HG02642 (cell line): ENCODE results near the gene TEAD1.

Experiments used
- ATAC-seq: cut with Tn5 transposase; IDR thresholded peaks from one replicate; pipeline ENCODE4 v1.9.1; 2021; ENCODE audit warnings: mild to moderate bottlenecking; ENCODE audit not compliant: unreplicated experiment, poor library complexity

Gene TEAD1

DNA sequence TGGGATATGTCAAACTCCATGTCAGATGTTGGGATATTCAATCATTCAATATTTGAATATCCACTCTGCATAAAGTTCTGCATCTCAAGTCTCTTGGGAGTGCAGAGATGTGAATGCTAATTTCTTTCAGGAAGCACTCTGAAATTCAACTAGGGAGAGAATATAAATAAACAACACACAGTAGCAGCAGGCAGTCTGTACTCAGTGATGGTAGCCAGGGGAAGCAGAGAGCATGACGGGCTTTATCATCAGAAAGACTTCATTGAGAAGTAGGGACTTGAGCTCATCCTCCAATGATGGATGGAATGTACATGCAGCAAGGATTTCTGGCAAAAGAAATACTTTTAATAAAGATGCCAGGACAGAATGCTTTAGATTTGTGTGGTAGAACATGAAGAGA is 9.8 kb upstream of the TEAD1 start:
- ATAC-seq: no peak

DNA sequence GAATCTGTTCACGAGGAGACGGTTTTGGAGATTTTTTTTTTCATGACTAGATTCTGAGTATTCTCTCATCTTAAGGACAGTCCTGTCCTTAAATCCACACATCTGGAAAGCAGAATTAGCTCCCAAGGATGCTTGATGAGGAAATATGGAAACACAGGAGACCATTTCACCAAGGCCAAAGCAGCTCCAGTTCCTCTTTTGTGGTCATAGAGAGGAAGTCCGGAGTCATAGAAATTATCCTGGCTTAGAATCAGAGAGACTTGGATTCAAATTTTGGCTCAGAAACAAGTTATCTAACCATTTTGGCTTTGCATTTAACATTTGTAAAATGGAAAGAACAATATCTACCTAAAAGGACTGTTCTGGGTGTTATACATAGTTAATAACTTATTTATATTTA is 7.3 kb upstream of the TEAD1 start:
- no peak for ATAC-seq

DNA sequence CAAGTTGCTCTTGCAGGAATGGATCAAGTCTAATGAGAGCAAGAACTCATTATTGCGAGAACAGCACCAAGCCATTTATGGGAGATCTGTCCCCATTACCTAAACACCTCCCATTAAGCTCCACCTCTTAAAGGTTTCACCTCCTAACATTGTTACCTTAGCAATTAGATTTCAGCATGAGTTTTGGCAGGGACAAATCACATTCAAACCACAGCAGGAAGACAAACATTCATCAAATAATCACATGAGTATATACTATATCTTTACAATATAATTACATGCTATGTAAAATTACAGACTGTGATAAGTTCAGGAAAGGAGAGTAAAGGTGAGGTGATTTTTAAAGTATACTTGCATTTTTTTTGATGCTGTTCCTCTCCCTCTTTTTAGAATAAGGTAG is 6.6 kb upstream of the TEAD1 start:
- ATAC-seq: no peak

- ATAC-seq: no peak
Measured at GRCh38 chr11:12668166-12668565, 6.1 kb upstream of the TEAD1 start.

GRCh38 chr11:12669930-12670329 is 4.3 kb upstream of the TEAD1 start:
- no peak for ATAC-seq

- ATAC-seq: no peak
Measured at GRCh38 chr11:12671370-12671769, 2.9 kb upstream of the TEAD1 start.

DNA sequence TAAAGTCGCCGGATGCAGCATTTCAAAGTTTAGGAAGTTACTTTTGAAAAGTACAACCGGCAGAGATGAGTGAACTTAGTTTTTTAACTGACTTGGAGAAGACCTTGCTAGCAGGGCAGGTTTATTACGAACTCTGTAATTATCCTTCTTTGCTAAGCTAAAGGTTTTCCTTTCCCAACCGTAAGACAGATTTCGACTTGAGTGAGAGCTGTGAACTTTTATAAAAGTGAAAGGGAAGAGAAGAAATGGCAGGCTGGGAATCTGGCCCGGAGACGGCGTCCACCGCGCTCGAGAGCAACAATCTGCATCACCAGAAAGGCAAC is 659 bp upstream of the TEAD1 start:
- ATAC-seq: no peak

GRCh38 chr11:12674571-12674935 is 332 bp downstream of the TEAD1 start:
- peak; percentile 38 for ATAC-seq

DNA sequence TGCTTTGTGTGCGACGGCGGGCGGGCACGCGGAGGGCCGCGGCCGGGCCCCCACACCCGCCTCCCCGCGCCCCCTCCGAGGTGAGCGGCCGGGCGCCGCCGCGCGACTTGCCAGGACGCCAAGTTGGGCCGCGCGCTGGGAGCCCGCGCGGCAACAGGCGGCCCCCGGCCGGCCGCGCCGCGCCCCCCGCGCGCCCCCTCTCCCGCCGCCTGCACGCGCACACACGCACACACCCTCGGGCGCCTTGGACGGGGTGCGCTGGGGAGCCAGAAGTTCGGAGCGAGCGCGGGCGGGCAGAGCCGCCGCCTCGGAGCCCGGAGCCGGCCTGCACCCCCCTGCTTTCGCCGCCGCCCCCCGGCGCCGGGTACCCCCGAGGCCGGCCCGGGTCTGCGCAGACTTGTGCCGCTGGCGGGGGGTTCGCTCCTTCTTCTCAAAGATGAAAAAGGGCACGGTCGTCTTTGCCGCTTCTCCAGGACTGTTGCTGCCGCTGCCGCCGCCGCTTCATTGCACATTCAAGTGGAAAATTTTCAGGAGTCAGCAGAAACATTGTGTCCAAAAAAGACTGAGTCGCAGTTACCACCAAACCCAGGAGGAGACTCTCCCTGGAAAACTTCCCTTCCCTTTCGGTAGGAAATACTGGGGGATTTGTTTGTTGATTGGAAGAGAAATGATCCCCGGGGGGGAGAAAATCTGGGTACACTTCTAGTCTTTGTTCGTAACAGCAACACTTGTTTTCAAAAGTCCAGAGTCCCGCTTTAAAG is 895 bp downstream of the TEAD1 start:
- peak; percentile 7 for ATAC-seq

- no peak for ATAC-seq
Measured at GRCh38 chr11:12675951-12676711, 1.9 kb downstream of the TEAD1 start.

DNA sequence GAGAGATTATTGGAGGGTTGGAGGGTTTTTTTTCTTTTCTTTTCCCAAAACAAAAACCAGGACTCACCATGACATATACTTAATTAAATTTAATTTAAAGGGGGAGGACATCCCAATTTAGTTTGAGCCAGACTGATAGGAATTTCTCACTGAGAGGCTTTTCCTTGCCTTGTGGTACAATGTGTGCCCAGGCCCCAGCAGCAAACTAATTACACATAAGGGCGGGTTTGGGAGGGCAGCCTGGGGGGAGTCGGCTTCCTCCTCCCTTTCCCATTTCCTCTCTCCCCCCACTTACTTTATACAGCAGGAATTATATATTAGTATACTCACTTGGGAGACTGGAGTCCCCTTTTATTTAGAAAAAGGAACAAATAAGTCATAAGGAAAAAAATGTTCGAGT is 2.9 kb downstream of the TEAD1 start:
- ATAC-seq: no peak

- no peak for ATAC-seq
Measured at GRCh38 chr11:12678092-12678491, 3.9 kb downstream of the TEAD1 start.

DNA sequence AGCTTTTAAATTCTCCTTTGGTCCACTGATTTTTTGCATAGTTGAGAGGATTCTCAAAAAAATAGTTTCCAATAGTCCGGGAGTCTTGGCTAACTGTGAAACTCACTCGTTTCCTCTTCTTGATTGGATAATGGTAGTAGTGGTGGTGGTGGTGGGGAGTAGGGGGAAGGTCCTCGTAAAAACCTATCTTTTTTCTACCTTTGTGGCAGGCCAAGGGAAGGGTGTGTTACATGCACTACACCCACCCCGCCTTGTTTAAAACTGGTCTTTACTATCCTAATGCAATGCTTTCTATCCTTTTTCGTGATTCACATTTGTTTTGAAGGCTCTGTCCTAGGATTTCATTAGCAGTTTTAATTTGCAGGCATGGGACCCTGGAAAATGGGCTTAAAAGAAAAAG is 4.8 kb downstream of the TEAD1 start:
- ATAC-seq: no peak

DNA sequence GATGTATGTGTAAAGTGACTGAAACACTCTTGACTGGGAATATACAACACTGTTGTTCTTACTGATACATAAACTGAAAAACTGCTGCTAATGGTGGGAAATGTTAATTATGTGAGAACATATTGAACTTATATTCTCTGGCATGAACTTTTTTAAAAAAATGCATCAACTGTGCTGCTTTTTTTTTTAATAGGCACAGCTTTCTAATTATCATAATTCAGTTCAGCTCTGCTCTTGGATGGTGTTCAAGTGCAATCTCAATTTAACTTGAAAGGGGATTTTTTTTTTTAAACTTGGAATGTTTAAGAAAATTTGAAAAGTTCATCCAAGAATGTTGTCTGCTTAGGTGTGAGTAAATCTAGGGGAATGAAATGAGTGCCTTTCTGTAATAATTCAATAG is 5.2 kb downstream of the TEAD1 start:
- ATAC-seq: no peak

DNA sequence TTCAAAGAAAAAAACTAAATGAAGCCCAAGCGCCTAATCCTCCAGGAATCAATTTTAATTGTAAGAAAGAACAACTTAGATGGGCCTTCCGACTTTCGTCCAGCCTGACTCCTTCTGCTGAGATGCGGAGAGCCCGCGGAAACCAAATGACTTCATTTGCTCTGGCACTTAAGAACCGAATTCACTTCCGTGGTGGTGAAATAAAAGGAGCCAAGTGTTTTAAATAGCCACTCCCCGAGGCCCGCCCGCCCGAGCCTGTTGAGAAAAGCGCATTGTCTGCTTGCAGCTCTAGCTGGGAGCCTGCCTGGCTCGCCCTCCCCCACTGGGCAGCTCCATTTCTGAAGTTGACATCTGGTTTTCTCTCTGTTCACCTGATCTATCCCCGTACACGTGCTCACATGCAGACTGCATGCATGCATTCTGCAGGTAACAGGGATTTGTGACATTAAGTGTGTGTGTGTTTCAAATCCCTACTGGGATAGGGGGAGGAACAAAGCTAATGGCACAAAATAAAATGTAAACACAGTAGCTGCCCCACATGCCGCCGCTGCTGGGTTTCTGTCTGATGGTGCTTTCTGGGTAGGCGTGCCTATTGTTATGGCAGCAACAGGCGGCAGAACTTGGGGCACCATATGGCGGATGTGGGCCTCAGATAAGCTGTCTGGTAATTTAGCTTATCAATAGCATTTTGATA is 6.2 kb downstream of the TEAD1 start:
- no peak for ATAC-seq

GRCh38 chr11:12680940-12681258 is 6.7 kb downstream of the TEAD1 start:
- ATAC-seq: no peak

DNA sequence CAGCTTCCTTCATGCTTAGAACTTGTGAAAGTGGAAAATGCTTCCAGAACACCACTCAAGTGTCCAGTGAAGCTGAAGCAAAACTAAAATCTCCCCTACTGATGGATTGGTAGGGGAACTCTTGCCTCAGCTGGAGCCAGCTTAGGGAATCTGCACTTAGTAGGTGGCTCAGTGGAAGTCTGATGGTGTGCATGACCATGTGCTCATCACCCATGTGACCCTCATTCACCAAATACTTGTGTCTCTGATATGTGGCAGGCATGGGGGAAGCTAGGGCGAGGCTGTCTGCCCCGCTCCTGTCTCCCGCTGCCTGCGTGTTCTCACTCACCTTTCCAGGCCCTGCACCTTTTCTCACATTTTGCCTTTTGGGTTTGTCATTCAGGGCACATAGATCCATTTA is 7.2 kb downstream of the TEAD1 start:
- ATAC-seq: no peak

- no peak for ATAC-seq
Measured at GRCh38 chr11:12682288-12682687, 8.1 kb downstream of the TEAD1 start.

DNA sequence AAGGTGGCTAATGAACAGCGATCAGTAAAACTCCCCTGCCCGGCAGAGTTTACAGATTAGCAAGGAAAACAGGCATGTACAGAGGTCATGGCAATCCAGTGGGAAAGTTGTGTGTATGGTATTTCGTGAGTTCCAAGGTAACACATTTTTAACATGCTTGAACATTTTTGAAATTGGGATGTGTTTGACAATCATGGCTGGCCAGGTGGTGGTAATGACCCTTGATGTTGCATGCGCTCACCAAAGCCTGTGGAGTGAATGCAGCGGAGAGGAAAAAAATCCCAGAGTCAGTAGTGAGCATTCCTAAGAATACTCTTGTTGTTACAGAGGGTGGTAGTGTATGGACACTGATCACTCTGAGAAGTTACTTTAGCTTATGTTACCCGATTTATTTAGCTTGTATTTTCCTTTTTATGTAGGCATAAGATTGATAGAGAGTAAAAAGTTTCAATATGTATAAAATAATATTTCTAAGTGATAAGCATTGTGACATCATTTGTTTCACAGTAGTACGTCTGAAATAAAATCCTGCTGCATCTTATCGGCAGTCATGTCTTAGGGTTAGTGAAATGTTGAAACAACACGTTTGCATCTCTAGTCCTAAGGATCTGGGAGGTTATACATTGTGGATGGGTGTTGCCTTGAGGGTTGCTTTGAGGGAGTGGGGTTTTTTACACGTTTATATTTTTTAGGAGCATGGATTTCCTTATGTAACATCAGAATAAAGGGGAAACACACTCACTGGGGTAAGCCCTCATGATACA is 8.7 kb downstream of the TEAD1 start:
- no peak for ATAC-seq

DNA sequence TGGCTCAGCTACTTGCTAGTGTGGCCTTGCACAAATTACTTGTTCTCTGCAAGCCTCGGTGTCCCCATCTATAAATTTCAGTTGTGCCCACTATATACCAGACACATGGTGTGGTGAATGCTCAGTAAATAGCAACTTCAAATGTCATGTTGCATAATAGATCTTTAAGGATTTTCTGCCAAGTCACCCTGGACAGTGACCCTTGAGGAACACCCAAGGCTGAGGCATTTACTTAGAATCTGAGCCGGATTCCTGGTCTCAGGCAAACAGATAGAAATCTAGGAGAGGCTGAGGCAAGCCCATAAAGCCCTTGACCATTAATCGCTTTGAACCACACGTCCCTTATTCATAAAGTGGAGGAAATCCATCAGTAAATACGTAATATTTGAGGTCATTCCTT is 9.7 kb downstream of the TEAD1 start:
- ATAC-seq: no peak

DNA sequence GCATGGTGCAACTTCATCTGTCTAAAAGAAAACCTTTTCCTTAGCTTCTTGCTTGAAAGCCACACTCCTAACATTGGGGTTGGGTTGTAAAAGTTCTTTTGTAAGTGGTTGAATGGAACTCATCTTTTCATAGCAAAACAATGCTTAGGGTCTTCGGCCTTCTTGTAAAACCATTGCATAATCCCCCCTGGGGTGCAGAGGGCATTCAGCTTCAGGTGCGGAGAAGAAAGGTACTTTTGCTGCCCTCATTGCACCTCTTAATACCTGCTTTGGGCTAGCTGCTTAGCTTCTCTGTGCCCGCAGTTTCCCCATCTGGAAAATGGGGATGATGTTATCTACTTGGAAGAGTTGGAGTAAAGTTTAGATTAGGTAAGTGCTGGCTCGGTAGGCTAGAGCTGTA is 10.1 kb downstream of the TEAD1 start:
- ATAC-seq: no peak
